SK-N-SH (cell line): ENCODE results near the gene CTAGE9. TPM values are rescaled to one million over a fixed set of nuclear protein-coding genes. Genes with fewer than 3 reads are reported as not detected.

Experiments used
- CTCF ChIA-PET: fragments of 300-600, 350-600 bp; formaldehyde crosslinking; extraction: SDS; loops from one replicate; lab custom pipeline; 2021; lab: Yijun Ruan, JAX
- POLR2A ChIA-PET: fragments of 350-600 bp; sonication (Branson Sonifier 250); formaldehyde crosslinking; extraction: SDS; loops from one replicate; lab custom pipeline; 2020; ENCODE audit warnings: antibody characterized with exemption, inconsistent platforms; lab: Yijun Ruan, JAX
- DNase-seq: peaks from one replicate; pipeline ENCODE4 v3.0.0; 2012
- H2AFZ ChIP-seq: fragments of 200-600 bp; sonication (generic); 2 replicates; pipeline ENCODE4 v1.8.1; 2016; ENCODE audit warnings: antibody characterized with exemption, mild to moderate bottlenecking, low read depth
- H3F3A ChIP-seq: fragments of 200-600 bp; sonication (generic); replicated peaks from 2 replicates; pipeline ENCODE3; 2016; ENCODE audit warnings: antibody characterized with exemption, mild to moderate bottlenecking; ENCODE audit not compliant: insufficient read depth
- H3K27ac ChIP-seq, 2 experiments: fragments of 200-500 bp in 1 of 2; fragments of 200-600 bp in 1 of 2; sonication (Bioruptor generic) in 1 of 2; sonication (generic), shearing (Covaris generic) in 1 of 2; 2 replicates each; pipeline versions ENCODE4 v1.5.1 to v1.6.1; 2014 to 2016; ENCODE audit warnings: low read depth in 2 of 2, inconsistent platforms in 1 of 2, low read length in 1 of 2, mild to moderate bottlenecking in 1 of 2, mixed read lengths in 1 of 2
- H3K27me3 ChIP-seq: fragments of 200-600 bp; sonication (generic), shearing (Covaris generic); 2 replicates; pipeline ENCODE4 v1.6.1; 2016; ENCODE audit warnings: mixed run types; ENCODE audit not compliant: insufficient read depth
- H3K36me3 ChIP-seq, 2 experiments: fragments of 200-500 bp in 1 of 2; fragments of 200-600 bp in 1 of 2; sonication (Bioruptor generic) in 1 of 2; sonication (generic) in 1 of 2; replicated peaks in 1 of 2; 2 replicates each; pipeline versions ENCODE3 to v1.5.1; 2014 to 2016; ENCODE audit warnings: low read length in 1 of 2, mild to moderate bottlenecking in 1 of 2; ENCODE audit not compliant: insufficient read depth in 2 of 2, control insufficient read depth in 1 of 2
- H3K4me1 ChIP-seq, 2 experiments: fragments of 200-500 bp in 1 of 2; fragments of 200-600 bp in 1 of 2; sonication (Bioruptor generic) in 1 of 2; sonication (generic), shearing (Covaris generic) in 1 of 2; 2 replicates each; pipeline versions ENCODE4 v1.5.1 to v1.6.1; 2014 to 2016; ENCODE audit warnings: low read depth in 1 of 2, low read length in 1 of 2, mixed run types in 1 of 2; ENCODE audit not compliant: insufficient read depth in 2 of 2, control insufficient read depth in 1 of 2
- H3K4me2 ChIP-seq: fragments of 200-600 bp; sonication (generic), shearing (Covaris generic); 2 replicates; pipeline ENCODE4 v1.6.1; 2017; ENCODE audit warnings: mixed run types
- H3K4me3 ChIP-seq, 2 experiments: fragments of 200-500 bp in 1 of 2; fragments of 200-600 bp in 1 of 2; sonication (Bioruptor generic) in 1 of 2; sonication (generic), shearing (Covaris generic) in 1 of 2; 2 replicates each; pipeline versions ENCODE4 v1.5.1 to v1.8.1; 2014 to 2016; ENCODE audit warnings: low read depth in 2 of 2, inconsistent platforms in 1 of 2, low read length in 1 of 2, mild to moderate bottlenecking in 1 of 2, mixed read lengths in 1 of 2, moderate library complexity in 1 of 2
- H3K79me2 ChIP-seq: fragments of 200-600 bp; sonication (generic); 2 replicates; pipeline ENCODE4 v1.8.1; 2017; ENCODE audit warnings: mild to moderate bottlenecking; ENCODE audit not compliant: insufficient read depth
- H3K9ac ChIP-seq: fragments of 200-600 bp; sonication (generic); 2 replicates; pipeline ENCODE4 v1.6.1; 2017; ENCODE audit warnings: mixed run types
- H3K9me2 ChIP-seq: fragments of 200-600 bp; sonication (generic); 2 replicates; pipeline ENCODE4 v1.6.1; 2017; ENCODE audit warnings: mixed run types
- H3K9me3 ChIP-seq: fragments of 200-600 bp; sonication (generic); 2 replicates; pipeline ENCODE4 v1.6.1; 2017; ENCODE audit warnings: mixed run types, mild to moderate bottlenecking, moderate library complexity
- H4K20me1 ChIP-seq: fragments of 200-600 bp; sonication (generic); 2 replicates; pipeline ENCODE4 v1.6.1; 2017; ENCODE audit warnings: mild to moderate bottlenecking, mixed run types; ENCODE audit not compliant: insufficient read depth
- CHD2 ChIP-seq: fragments of 150-350 bp; IDR thresholded peaks from 2 replicates; pipeline ENCODE4 v1.6.1; 2018; ENCODE audit warnings: low read length; ENCODE audit not compliant: partially characterized antibody
- CTCF ChIP-seq: fragments of 200-600 bp; sonication (generic); IDR thresholded peaks from 2 replicates; pipeline ENCODE4 v1.6.1; 2017; ENCODE audit warnings: antibody characterized with exemption, mild to moderate bottlenecking, moderate library complexity
- EZH2phosphoT487 ChIP-seq: fragments of 200-600 bp; sonication (generic); IDR thresholded peaks from 2 replicates; pipeline ENCODE4 v1.6.1; 2017; ENCODE audit warnings: low read depth, mixed run types, mild to moderate bottlenecking, antibody characterized with exemption, moderate library complexity, borderline replicate concordance
- FOSL2 ChIP-seq: IDR thresholded peaks from 2 replicates; pipeline ENCODE4 v1.4.0; 2012; ENCODE audit warnings: low read depth, mild to moderate bottlenecking, moderate library complexity, borderline replicate concordance
- FOXJ3 ChIP-seq: sonication (generic); formaldehyde crosslinking; IDR thresholded peaks from 2 replicates; pipeline ENCODE4 v1.5.1; 2020; ENCODE audit warnings: mild to moderate bottlenecking, missing genetic modification reagents
- FOXM1 ChIP-seq: IDR thresholded peaks from 2 replicates; pipeline ENCODE4 v1.4.0; 2012; ENCODE audit warnings: low read depth, mild to moderate bottlenecking
- IRF3 ChIP-seq: fragments of 150-350 bp; IDR thresholded peaks from 2 replicates; pipeline ENCODE4 v1.6.1; 2016; ENCODE audit warnings: mild to moderate bottlenecking, low read depth, low read length
- MAX ChIP-seq: IDR thresholded peaks from 2 replicates; pipeline ENCODE4 v1.4.0; 2012; ENCODE audit warnings: low read depth
- MEF2A ChIP-seq: IDR thresholded peaks from 2 replicates; pipeline ENCODE4 v1.4.0; 2012; ENCODE audit warnings: low read depth, borderline replicate concordance
- NFIC ChIP-seq: IDR thresholded peaks from 2 replicates; pipeline ENCODE4 v1.4.0; 2012; ENCODE audit warnings: borderline replicate concordance
- NRF1 ChIP-seq: IDR thresholded peaks from 2 replicates; pipeline ENCODE4 v1.6.1; 2012; ENCODE audit warnings: low read depth, mild to moderate bottlenecking, low read length
- RAD21 ChIP-seq: IDR thresholded peaks from 2 replicates; pipeline ENCODE4 v1.6.1; 2012; ENCODE audit warnings: mild to moderate bottlenecking, low read length
- RCOR1 ChIP-seq: fragments of 150-350 bp; IDR thresholded peaks from 2 replicates; pipeline ENCODE4 v1.6.1; 2017; ENCODE audit warnings: antibody characterized with exemption, low read length
- REST ChIP-seq: IDR thresholded peaks from 2 replicates; pipeline ENCODE4 v1.6.1; 2012; ENCODE audit warnings: mild to moderate bottlenecking, low read depth, low read length, moderate library complexity
- RFX5 ChIP-seq: IDR thresholded peaks from 2 replicates; pipeline ENCODE4 v1.6.1; 2012; ENCODE audit warnings: mild to moderate bottlenecking, improper control_type of control experiment, low read length
- TCF12 ChIP-seq: IDR thresholded peaks from 2 replicates; pipeline ENCODE4 v1.4.0; 2012
- TEAD4 ChIP-seq: IDR thresholded peaks from 2 replicates; pipeline ENCODE4 v1.4.0; 2012; ENCODE audit warnings: mild to moderate bottlenecking, borderline replicate concordance; ENCODE audit not compliant: insufficient read depth
- USF1 ChIP-seq: IDR thresholded peaks from 2 replicates; pipeline ENCODE4 v1.4.0; 2012; ENCODE audit warnings: low read depth, borderline replicate concordance
- WGBS: methylation state at CpG from one replicate; pipeline ENCODE4 v1.1.6; 2017; ENCODE audit warnings: low lambda C conversion rate; 5-methylcytosine and 5-hydroxymethylcytosine counted together
- polyA plus RNA-seq, 3 experiments: library from polyadenylated mRNA; depleted of rRNA; stranded (reverse); fragments of >200 nt; gene quantifications; 2 replicates each; pipeline ENCODE4 v1.2.3, GENCODE V29; 2012

The CTAGE9 gene
- polyA plus RNA-seq, 1 of the 3 experiments (the other 2 are of a cell fraction) = not detected

- CTCF ChIA-PET = no interaction called here
- no peak overlapping the region for H2AFZ ChIP-seq
- 9% methylated on average over 9 of the region's 9 CpGs for WGBS
- H3K9me3 ChIP-seq = no peaks in the 10 kb centered on the region
- H3K36me3 ChIP-seq = no peaks in the 10 kb centered on the region
- H3K9me2 ChIP-seq = no peaks in the 10 kb centered on the region
- no peaks in the 10 kb centered on the region; the same call in 1 of the 2 replicates for H3K27me3 ChIP-seq
- no peak overlapping the region for H3K27ac ChIP-seq
- H3F3A ChIP-seq = no peaks in the 10 kb centered on the region
- H3K79me2 ChIP-seq = no peaks in the 10 kb centered on the region
- POLR2A ChIA-PET = no interaction called here
- no peaks in the 10 kb centered on the region for H3K4me1 ChIP-seq
- no peak overlapping the region for H3K4me2 ChIP-seq
- H3K9ac ChIP-seq = no peak overlapping the region
- no peak overlapping the region for H3K4me3 ChIP-seq
- no peak for TF ChIP-seq MEF2A
- no peak for TF ChIP-seq RFX5
- no peak for TF ChIP-seq RCOR1
- TF ChIP-seq RAD21 = no peak
- TF ChIP-seq MAX = no peak
- no peak for TF ChIP-seq EZH2phosphoT487
- no peak for DNase-seq
- H4K20me1 ChIP-seq = no peaks in the 10 kb centered on the region
Observed at GRCh38 chr6:131736003-131736596, 25.3 kb upstream of the CTAGE9 start.

- Histone ChIP-seq H3K4me1 (no peaks in the 10 kb centered on the region), H4K20me1 (no peaks in the 10 kb centered on the region), H3K9me2 (no peaks in the 10 kb centered on the region), H2AFZ (no peak overlapping the region), H3K79me2 (no peaks in the 10 kb centered on the region), H3K9me3 (no peaks in the 10 kb centered on the region), H3K9ac (no peak overlapping the region), H3F3A (no peaks in the 10 kb centered on the region), H3K36me3 (no peaks in the 10 kb centered on the region), H3K4me3 (no peak overlapping the region), H3K27me3 (no peaks in the 10 kb centered on the region; the same call in 1 of the 2 replicates), H3K4me2 (no peak overlapping the region), H3K27ac (no peak overlapping the region)
- ChIA-PET POLR2A (no interaction called here), CTCF (interaction anchor here (0.8 kb wide), 1 partner anchor 38 kb away, joined by 3 read pairs; no protein-coding TSS in a partner anchor)
- WGBS = 13% methylated on average over 9 of the region's 9 CpGs
- TF ChIP-seq CHD2 = no peak
- no peak for TF ChIP-seq CTCF
- TF ChIP-seq MAX = no peak
- no peak for TF ChIP-seq FOXJ3 (CRISPR knock-in tag)
- no peak for TF ChIP-seq REST
- no peak for TF ChIP-seq USF1
- TF ChIP-seq TCF12 = no peak
- TF ChIP-seq FOSL2 = no peak
- no peak for TF ChIP-seq EZH2phosphoT487
- no peak for TF ChIP-seq FOXM1
- TF ChIP-seq NFIC = no peak
- TF ChIP-seq NRF1 = no peak
- TF ChIP-seq IRF3 = no peak
- TF ChIP-seq TEAD4 = no peak
- no peak for DNase-seq
Observed at GRCh38 chr6:131733376-131734016, 22.7 kb upstream of the CTAGE9 start.
